Measurements from ENCODE around the gene MARS1. TPM values are rescaled to one million over a fixed set of nuclear protein-coding genes. Genes with fewer than 3 reads are reported as not detected.

MARS1 gene
- total and polyA plus RNA-seq, 2 donors (not counting 1 experiment from before 2014, with no cell fraction given) = 89.9 to 352 TPM

DNA sequence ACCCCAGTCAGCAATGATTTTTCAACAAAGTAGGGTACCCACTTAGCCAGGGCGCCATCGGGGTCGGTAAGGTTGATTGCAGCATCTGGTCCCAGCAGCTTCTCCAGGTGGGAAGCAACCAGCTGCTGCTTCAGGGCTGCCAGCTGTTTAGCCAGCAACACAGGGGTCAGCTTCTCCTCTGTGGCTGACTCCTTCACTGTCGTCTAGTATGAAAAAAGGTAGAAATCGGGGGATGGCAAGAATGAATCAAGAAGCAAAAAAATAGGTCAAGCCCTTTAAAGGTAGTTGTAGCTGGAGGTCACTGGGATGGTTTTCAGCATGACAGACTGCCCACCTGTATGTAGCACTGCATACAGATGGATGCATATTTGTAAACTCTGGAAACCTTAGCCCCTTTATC is 46.4 kb downstream of the MARS1 start:
- H3K4me2 ChIP-seq (ENCODE audit: extremely low read depth, insufficient read depth, low read length) = no peak overlapping the region
- H3K36me3 ChIP-seq (ENCODE audit: control insufficient read depth, insufficient read depth, low read length) = peaks cover 23% of the 10 kb centered on the region
- no peaks in the 10 kb centered on the region for H4K20me1 ChIP-seq (ENCODE audit: control insufficient read depth, extremely low read depth, insufficient read depth, low read length)
- no peak for DNase-seq (ENCODE audit: low read depth in 2 of 2)
- H3K9ac ChIP-seq (ENCODE audit: insufficient read depth, low read length) = no peak overlapping the region
- no peaks in the 10 kb centered on the region for H3K9me3 ChIP-seq (ENCODE audit: control insufficient read depth, insufficient read depth, low read depth, low read length)
- no peak overlapping the region for H2AFZ ChIP-seq (ENCODE audit: low read length)
- TF ChIP-seq EZH2 (IDR thresholded peaks at IDR 0.05; ENCODE audit: low read length, missing control alignments) (no peak), CTCF (conservative IDR thresholded peaks at IDR 0.05 in 1 of 2, IDR thresholded peaks at IDR 0.05 in 1 of 2; ENCODE audit: low read depth in 1 of 2, low read length in 2 of 2) (no peak)
- H3K4me1 ChIP-seq (ENCODE audit: control insufficient read depth, extremely low read depth, insufficient read depth, low read length) = no peaks in the 10 kb centered on the region
- no peaks in the 10 kb centered on the region for H3K79me2 ChIP-seq (ENCODE audit: control insufficient read depth, insufficient read depth, low read length)
- H3K4me3 ChIP-seq (replicated peaks in 1 of 4; ENCODE audit: control extremely low read depth in 1 of 4, insufficient read depth in 1 of 4, low read depth in 3 of 4, low read length in 4 of 4) = no peak overlapping the region
- no peaks in the 10 kb centered on the region for H3K27me3 ChIP-seq (ENCODE audit: control insufficient read depth, insufficient read depth, low read length)
- no peak overlapping the region for H3K27ac ChIP-seq (ENCODE audit: insufficient read depth, low read length)

- DNase-seq (ENCODE audit: low read depth in 2 of 2) = no peak
- H3K9ac ChIP-seq (ENCODE audit: insufficient read depth, low read length) = no peak overlapping the region
- H3K36me3 ChIP-seq (ENCODE audit: control insufficient read depth, insufficient read depth, low read length) = peaks cover 20% of the 10 kb centered on the region
- H3K79me2 ChIP-seq (ENCODE audit: control insufficient read depth, insufficient read depth, low read length) = peaks cover under 1% of the 10 kb centered on the region
- H3K27me3 ChIP-seq (ENCODE audit: control insufficient read depth, insufficient read depth, low read length) = no peaks in the 10 kb centered on the region
- no peaks in the 10 kb centered on the region for H4K20me1 ChIP-seq (ENCODE audit: control insufficient read depth, extremely low read depth, insufficient read depth, low read length)
- no peak for TF ChIP-seq EZH2 (IDR thresholded peaks at IDR 0.05; ENCODE audit: low read length, missing control alignments)
- TF ChIP-seq CTCF (conservative IDR thresholded peaks at IDR 0.05 in 1 of 2, IDR thresholded peaks at IDR 0.05 in 1 of 2; ENCODE audit: low read depth in 1 of 2, low read length in 2 of 2) = no peak
- no peak overlapping the region for H3K4me3 ChIP-seq (replicated peaks in 1 of 4; ENCODE audit: control extremely low read depth in 1 of 4, insufficient read depth in 1 of 4, low read depth in 3 of 4, low read length in 4 of 4)
- H3K4me1 ChIP-seq (ENCODE audit: control insufficient read depth, extremely low read depth, insufficient read depth, low read length) = no peaks in the 10 kb centered on the region
- H3K27ac ChIP-seq (ENCODE audit: insufficient read depth, low read length) = no peak overlapping the region
- no peak overlapping the region for H3K4me2 ChIP-seq (ENCODE audit: extremely low read depth, insufficient read depth, low read length)
- H3K9me3 ChIP-seq (ENCODE audit: control insufficient read depth, insufficient read depth, low read depth, low read length) = no peaks in the 10 kb centered on the region
- no peak overlapping the region for H2AFZ ChIP-seq (ENCODE audit: low read length)
Observed at GRCh38 chr12:57534991-57535543, 47.2 kb downstream of the MARS1 start.

DNA sequence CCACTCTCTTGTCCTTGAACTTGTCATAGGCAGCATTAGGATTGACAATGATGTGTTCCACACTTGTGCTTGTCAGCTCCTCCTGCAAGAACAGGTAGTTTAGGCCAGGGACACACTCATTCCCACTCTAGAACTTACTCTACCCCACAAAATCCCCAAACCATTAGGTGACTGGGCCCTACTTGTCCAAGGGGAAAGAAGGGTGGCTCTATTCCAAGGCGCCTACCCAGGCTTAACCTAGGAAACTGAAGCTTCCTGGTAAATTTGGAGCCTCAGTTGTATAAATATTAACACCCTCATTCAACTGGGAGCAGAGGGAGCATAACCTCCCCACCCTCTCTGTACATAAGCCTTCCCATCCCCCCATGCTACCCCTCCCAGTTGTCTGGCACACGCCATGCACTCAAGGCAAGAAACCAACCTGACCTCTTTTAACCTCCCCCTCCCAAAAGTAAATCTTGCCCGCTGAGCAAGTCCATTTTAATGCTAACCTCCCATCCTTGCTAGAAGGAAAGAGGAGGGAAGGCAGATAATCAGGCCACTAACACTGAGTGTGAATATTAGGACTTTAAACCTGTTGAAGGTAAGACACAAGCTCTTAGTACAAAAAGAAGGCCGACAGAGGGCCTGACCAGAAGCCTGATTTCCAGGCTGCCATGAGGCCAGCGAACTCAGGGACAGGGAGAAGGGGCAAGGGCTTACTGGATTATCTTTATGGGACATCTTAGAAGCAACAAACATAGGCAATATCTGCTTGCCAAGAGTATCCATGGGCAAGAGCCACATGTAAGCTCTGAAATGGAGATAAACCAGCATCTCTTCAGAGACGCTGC is 48.1 kb downstream of the MARS1 start:
- H3K9ac ChIP-seq (ENCODE audit: insufficient read depth, low read length) = no peak overlapping the region
- TF ChIP-seq EZH2 (IDR thresholded peaks at IDR 0.05; ENCODE audit: low read length, missing control alignments) = no peak
- no peak for TF ChIP-seq CTCF (conservative IDR thresholded peaks at IDR 0.05 in 1 of 2, IDR thresholded peaks at IDR 0.05 in 1 of 2; ENCODE audit: low read depth in 1 of 2, low read length in 2 of 2)
- no peak overlapping the region for H3K4me3 ChIP-seq (replicated peaks in 1 of 4; ENCODE audit: control extremely low read depth in 1 of 4, insufficient read depth in 1 of 4, low read depth in 3 of 4, low read length in 4 of 4)
- no peaks in the 10 kb centered on the region for H3K27me3 ChIP-seq (ENCODE audit: control insufficient read depth, insufficient read depth, low read length)
- H3K36me3 ChIP-seq (ENCODE audit: control insufficient read depth, insufficient read depth, low read length) = peaks cover 20% of the 10 kb centered on the region
- no peak overlapping the region for H2AFZ ChIP-seq (ENCODE audit: low read length)
- H4K20me1 ChIP-seq (ENCODE audit: control insufficient read depth, extremely low read depth, insufficient read depth, low read length) = no peaks in the 10 kb centered on the region
- peaks cover 2% of the 10 kb centered on the region for H3K79me2 ChIP-seq (ENCODE audit: control insufficient read depth, insufficient read depth, low read length)
- no peak for DNase-seq (ENCODE audit: low read depth in 2 of 2)
- H3K4me1 ChIP-seq (ENCODE audit: control insufficient read depth, extremely low read depth, insufficient read depth, low read length) = no peaks in the 10 kb centered on the region
- no peaks in the 10 kb centered on the region for H3K9me3 ChIP-seq (ENCODE audit: control insufficient read depth, insufficient read depth, low read depth, low read length)
- no peak overlapping the region for H3K4me2 ChIP-seq (ENCODE audit: extremely low read depth, insufficient read depth, low read length)
- no peak overlapping the region for H3K27ac ChIP-seq (ENCODE audit: insufficient read depth, low read length)
